NCI-H82 (cell line): ENCODE data around the gene GABRG3.
A peak's percentile ranks its signal among the peaks of the same experiment; 100 is the strongest.

Experiments
- DNase-seq: peaks from one replicate; lab custom pipeline; 2025; lab: John Stamatoyannopoulos, UW

Gene GABRG3

DNA sequence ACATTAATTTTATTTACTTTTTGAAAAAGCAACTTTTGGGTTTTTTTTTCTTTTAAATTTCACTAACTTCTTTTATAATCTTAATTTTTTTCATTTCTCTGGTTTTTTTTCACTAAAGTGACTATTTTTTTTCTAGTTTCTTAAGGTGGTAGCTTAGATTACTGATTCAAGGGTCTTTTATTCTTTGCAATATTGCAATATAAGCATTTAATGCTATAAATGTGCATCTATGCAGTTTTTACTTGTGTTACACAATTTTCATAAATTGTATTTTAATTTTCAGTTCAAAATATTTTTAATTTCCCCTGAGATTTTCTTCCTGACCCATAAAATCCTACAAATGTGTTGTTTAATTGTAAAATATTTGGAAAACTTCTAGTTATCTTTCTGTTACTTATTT, 535.8 kb downstream of the GABRG3 start:
- DNase-seq: no peak

DNA sequence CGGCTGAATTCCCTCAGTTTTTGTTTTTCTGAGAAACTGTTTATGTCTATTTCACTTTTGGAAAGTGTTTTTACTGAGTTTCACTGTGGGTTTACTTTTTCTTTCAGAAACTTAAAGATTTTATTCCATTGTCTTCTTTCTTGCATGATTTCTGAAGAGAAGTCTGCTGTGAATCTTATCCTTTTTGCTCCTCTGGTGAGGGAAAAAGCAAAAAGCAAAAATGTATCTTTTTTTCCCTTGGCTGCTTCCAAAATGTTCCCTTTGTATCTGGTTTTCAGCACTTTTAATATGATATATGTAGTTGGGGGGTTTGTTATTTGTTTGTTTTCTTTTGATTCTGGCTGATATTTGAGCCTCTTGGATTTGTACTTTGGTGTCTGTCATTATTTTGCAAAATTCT, 538.0 kb downstream of the GABRG3 start:
- DNase-seq: no peak

DNA sequence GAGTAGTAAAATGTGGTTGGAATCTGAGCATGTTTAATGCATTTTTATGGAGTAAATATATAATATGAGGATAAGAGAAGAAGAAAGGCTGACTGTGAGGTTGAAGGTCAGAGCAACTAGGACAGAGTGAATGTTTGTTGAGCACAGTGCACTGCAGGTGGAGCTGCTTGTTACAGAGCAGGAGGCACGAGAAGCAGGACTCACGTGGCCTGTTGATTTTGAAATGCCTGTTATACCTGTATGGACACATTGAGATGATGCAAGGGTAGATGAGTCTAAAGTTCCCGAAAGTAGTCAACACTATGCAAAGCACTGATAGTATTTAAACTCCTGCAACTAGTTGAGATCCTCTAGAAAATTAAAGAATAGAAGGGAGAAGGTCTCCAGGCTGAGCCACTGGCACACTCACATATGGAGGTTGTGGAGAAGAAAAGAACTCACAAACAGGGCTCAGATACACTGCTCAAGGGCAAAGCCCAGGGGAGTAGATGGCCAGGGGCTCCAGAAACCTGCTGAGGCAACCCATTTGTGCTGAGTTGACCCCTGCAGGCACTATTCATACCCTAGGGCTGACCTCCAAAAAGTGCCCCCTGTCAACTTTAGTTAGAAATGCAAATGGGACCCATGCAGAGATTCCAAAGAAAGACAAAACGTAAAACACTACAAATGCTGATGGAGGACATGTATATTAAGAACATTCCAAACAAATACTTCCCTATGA, 541.5 kb downstream of the GABRG3 start:
- no peak for DNase-seq

DNA sequence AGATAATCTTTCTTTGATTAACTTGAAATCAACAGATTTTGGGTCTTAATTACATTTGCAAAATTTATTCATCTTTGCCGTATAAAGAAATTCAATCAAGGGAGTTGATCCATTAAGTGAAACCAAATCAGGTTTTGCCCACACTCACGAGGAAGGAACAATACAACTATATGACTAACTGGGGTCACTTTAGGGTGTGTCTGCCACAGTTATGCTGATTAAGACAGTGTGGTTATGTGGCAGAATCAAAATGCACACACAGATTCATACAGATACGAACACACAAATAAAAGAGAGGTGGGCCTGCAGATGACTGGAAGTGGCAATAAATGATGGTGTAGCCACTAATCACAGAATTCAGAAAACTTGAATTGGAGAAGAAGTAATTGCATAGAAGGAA, 543.5 kb downstream of the GABRG3 start:
- no peak for DNase-seq

DNA sequence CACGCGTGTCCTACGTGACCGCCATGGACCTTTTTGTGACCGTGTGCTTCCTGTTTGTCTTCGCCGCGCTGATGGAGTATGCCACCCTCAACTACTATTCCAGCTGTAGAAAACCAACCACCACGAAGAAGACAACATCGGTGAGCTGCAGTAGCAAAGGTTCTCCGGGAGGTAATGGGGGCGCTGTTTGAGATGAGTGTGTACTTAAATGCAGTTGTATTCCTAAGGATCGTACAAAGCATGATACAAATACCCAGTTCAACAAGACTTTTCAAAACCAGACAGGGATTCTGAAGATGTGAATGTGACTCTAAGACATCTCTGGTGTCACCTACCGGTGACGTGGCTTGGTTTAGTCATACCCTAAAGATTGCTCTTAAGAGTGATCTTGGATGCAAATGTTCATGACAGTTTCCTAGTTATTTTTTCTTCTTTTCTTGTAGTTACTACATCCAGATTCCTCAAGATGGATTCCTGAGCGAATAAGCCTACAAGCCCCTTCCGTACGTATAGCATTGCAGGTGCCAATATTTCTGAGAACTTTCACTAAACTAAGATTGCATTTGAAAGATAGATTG, 556.6 kb downstream of the GABRG3 start:
- DNase-seq: peak; percentile 10

DNA sequence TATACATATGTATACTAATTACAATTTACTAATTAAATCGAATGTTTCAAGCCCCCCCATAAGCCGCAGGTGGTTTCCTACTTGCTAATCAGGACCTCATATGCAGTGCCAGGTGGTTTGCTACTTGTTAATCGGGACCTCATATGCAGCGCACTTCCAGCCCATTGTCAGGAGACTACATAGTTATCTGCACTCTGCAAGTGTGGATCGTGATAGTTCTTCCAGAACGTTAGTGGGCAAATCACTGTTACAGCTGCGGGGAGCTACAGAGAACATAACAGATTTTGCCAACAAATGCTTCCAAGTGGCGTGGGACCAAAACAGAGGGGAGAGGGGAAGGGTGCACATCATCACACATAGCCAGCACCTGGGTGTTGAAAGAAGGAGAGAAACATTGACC, 558.4 kb downstream of the GABRG3 start:
- DNase-seq: no peak

DNA sequence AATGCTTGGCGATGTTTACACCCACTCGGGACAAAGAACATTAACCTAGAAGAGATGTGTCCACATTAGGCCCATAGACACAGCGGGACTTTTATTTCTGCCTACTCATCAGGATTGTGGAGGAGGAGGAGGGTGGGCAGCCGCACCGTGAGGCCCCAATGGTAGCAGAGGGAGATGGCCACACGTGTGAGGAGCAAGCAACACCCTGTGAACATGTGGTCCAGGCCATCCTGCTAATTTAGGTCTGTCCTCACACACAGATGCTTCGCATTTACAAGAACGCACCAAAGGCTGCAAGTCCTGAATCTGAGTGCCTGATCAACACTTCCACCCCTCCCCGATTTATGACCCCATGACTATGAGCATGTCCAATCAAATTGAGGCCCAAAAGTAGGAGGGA, 560.0 kb downstream of the GABRG3 start:
- DNase-seq: no peak

DNA sequence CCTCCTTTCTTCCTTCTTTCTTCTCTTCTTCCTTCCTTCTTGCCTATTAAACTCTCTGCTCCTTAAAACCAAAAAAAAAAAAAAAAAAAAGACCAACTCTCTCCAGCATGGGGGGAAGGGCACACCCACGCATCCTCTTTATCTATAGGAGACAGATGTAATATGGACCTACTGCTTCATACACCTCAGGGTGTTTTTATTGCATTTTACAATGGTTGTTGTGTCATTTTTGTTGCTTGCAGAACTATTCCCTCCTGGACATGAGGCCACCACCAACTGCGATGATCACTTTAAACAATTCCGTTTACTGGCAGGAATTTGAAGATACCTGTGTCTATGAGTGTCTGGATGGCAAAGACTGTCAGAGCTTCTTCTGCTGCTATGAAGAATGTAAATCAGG, 561.4 kb downstream of the GABRG3 start:
- DNase-seq: no peak

DNA sequence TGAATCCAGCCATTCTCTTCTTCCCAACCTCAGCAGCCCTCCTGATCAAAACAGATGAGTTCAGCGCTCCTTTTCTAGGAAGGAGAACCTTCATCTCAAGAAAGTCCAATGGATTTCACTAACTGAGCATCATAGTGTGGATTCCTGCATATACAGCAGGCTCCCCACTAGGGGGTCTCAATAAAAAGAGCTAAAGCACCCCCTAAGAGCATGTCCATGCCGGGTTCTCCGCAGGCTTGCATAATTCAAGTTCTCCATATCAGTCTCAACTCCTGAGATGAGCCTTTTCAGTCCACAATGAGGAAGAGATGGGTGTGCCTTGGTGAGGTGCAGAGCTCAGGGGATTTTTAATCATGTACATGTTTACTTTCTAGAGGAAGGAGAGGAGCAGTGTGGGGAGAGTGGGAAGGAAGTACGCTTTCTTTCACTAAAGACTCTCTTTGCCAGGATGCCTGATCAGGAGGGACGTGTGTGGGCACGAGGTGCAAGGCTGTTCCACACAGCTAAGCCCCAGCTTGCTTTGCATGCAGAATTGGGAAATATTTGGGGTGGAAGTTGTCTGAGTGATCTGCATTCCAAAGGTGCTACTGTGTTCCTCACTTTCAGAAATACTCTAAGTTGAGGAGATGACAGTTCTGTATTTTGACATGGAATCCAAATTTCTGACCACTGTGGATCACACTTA, 564.6 kb downstream of the GABRG3 start:
- peak; percentile 14 for DNase-seq

DNA sequence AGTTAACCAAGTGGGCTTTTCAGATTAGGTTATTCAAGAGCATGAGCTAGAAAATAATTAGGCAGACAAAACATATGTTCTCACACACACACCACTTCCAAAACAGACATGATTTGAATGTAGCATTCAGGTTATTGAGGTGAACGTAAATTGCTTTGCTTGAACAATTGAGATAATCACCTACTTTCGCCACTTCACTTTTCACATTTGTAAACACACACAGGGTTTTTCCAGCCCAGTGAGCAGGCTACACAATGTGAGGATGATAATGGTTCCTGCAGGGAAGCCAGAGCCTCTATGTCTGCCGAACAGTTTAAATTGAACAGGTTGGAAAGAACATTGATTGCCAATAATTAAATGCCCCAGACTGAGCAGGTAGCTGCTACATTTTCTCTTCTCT, 567.3 kb downstream of the GABRG3 start:
- DNase-seq: no peak

DNA sequence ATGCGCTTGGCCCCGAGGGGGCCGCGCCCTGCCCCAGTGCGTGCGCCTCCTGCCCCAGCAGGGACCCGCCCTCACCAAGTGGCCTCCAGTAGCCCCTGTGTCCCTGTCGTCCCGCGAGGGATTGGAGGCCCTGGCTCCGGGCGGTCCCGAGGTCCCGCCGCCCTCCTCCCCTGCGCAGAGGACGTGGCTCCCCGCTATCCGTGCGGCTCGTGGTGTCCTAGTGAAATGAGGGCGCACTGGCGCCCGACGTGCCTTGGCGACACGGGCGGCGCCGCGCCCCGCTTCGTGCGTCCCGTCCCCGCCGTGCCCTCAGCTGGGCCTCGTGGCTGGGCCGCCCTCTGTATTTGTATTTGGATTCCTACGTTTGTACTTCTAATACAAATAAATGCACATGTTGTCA, 570.6 kb downstream of the GABRG3 start:
- no peak for DNase-seq

DNA sequence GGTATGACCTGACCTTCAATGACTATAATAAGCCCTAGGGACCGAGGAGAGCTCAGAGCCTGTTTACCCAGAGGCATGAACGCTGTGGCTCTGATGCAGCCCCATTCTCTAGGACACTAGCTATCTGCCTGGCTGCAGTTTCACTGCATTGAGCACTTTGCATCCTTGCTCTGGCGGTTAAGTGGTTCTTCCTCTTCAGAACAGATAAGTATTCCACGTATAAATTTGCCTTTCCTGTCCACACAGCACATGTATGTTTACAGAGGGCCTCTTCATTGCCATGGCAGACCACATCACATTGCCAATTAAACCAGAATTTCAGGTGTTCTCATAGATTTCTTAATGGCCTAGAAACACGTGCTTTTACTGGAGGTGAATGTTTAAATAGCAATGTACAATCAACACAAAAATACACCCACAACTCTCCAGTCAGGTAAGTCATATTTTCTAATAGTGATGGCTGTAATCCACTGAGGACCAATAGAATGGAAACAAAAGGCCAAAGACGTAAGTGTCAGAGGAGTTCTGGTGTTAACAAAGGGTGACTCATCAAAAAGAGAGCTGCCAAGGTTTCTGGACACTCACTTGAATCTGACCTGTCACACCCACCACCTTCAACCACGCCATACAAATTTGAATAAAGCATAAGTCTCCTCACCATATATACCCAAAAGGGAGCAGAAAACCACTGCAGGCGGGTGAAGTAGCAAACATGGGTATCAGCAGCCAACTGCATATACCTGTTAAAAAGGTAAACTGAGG, 574.7 kb downstream of the GABRG3 start:
- DNase-seq: no peak

DNA sequence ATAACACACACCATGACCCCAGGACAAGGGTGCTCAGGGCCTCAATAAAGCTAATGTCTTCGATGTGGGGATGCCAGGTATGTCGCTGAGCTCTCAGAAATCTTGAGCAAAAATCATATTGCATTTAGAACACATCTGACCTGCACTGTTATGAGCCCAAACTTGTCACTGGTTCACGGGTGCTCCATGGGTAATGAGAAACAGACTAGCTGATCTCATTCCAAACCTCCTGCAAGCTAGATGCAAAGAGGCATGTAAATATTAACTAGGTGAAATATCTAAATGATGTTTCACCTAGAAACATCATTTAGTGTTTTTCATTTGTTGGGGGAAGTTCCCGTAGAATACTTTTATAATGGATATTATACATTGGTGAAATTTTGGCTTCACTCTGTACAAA, 578.8 kb downstream of the GABRG3 start:
- DNase-seq: no peak

DNA sequence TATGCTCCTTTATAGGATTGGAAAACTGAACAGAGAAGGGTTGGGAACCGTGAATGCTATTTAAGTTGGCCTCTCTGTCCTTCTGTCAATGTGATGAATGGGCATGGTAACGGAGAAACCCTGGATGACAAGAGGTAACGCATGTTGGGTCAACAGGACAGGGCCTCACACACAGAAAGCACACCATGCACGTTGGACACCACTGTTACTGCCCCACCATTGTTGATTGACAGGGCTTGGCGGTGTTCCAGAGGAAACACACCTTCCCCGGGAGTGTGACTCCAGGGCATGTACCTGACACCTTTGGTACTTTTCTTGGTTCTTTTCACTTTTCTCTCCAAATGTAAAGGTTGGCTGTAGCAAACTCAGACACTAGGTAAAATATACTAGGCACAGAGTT, 579.7 kb downstream of the GABRG3 start:
- DNase-seq: peak; percentile 70

DNA sequence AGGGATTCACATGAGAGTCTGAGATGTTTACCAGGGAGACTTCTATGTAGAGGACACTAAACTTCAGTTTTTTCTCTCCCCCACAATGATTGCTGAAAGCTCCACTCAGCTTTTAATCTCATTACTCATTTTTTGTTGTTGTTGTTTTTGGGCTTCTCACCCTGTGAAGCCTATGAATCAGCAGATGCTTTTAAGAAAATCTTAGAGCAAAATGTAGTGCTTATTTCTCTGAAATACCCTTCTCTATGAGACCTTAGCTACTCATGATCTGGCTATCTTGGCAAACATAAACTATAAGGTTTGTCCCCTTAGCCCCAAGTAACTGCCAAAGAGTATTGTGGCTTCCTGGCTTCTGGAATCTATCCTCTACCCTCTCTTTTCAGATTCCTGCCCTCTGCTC, 590.8 kb downstream of the GABRG3 start:
- no peak for DNase-seq

DNA sequence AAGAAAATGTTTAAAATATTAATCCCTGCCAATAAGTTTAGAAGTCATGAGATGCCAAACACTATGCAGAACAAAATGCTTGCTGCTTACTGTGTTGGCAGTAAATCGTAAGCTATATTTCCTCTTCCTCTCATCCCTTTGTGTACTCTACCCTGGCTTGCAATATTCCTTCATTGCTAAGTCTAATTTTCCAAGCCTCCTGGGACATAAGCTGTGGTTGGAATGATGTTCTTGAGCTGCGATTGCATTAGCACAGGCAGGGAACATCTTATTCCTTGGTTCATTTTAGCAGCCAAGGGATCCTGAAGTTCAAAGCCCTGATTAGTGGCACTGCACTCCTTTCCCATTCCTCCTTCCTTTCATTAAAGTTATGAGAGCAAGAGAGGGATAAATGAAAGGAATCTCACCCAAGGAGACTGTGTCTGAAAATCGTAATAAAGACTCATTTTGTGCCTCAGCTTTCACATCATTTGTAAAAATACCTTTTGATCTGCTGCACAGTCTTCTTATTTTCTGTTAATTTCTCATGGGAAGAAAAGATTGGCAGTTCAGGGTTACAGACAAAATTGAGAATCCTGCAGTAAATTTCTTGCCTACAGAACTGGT, 592.9 kb downstream of the GABRG3 start:
- DNase-seq: peak; percentile 4

DNA sequence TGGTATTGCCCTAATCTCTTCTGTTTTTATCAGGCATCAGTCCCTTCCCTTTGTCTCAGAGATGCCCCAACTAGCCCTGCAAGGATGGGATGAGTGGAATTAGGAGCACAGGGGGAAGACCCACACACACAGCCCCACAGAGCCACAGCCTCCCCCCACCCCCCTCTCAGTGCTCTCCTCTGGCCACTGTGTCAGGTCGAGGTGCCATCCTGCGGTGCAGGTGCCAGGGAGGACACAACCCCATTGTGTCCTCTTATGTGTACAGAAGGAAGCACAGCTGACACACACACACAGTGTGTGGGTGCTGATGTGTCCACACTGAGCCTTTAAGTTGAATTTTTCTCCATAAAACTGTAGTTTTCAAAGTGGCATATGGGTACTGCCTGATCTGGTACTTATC, 593.7 kb downstream of the GABRG3 start:
- no peak for DNase-seq

DNA sequence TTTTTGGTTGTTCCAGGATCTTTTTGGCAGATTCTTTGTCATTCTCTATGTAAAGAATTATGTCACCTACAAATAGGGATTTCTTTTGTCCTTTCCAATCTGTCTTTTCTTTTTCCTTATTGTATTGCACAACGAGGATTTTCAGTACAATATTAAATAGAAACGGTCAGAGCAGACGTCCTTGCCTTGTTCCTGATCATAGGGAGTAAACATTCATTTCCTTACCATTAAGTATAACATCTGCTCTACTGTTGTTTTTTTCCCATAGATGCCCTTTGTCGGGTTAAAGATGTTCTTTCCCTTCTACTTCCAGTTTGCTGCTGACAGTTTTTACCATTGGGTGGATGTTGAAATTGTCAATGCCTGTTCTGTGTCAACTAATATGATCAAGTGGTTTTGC, 599.8 kb downstream of the GABRG3 start:
- DNase-seq: no peak

DNA sequence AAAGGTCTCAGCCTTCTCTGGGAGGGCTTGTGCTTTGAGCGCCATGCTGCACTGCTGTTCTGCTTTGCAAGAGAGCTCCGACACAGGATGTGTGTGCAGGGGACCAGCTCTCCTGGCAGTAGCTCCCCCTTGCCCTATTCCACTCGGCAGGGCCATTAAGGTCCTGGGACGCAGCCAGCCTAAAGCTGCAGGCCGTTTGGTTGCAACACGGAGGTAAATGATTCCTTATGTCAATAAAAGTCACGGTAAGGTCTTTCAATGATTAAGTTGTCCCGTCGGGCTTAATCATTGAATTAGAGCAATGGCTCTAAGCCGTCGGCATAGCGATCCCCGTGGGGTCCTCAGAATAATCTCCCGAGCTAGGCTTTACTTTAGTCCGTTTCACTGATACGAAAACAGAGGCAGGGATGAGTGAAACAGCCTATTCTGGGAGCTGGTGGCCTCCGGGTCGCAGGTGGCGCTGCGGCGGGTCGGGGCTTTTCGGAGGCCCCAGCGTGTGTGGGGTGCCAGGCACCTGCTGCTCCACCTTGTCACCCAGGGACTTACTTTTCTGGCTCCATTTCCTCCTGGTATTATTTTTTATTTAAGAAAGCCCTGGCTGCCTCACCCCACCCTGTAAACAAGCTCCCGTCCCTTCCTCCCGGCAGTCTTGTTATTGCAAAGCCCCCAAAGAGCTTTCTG, 603.0 kb downstream of the GABRG3 start:
- peak; percentile 43 for DNase-seq

DNA sequence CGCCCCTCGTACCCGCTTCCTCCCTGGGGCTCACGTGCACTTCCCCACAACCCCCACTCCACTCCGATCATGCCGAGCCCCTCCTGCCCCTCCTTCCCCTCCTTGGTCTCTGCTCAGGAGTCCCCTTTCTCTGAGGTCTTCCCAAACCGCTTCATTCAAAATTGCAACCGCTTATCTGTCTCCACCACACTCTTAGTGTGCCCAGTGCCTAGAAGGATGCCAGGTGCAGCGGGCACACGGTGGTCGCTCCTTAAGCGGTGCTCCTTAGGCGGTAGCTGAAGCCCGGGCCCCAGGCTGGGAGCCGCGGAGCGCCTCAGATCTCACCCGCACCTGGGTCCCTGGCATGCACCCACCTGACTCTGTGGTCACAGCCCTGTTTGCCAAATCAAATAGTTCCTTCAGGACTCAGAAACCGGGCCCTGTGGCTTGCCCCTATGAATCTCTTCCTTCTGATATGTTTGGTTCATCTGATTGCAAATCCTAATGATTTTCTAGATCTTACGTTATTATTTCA, 603.6 kb downstream of the GABRG3 start:
- no peak for DNase-seq

DNA sequence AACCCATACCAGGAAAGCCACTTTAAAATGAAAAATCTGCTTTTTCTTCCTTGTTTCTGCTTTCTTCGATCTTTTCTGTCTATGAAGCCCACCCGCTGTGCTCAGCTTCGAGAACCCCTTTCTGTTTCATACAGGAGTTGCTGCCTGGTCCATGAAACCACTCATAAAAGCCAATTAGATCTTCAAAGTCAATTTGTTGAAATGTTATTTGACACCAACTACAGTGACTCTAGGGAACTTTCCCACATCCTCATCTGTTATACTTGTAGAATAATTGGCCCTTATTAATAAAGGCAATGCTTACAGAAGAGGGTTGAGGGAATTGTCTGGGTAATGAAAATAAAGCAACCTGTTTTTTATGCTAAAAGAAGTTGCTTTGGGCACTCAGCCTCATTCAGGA, 604.5 kb downstream of the GABRG3 start:
- DNase-seq: no peak

DNA sequence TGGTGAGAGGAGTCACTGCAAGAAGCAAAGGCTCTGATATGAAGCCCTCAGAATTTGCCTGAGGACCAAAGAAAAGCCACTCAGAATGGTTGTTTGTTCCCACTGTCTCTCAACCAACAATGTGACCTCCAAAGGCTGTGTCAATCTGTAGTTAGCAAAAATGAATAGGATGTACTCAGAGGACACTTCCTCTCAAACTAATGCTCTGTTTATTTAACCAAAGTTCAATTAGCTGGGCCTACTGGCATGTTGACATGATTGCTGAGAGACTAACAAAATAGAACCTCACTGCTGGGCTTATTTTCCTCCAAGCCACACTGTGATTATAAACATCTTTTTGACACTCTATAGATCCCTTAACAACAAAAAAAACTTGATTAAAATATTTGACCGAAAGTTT, 605.6 kb downstream of the GABRG3 start:
- no peak for DNase-seq
